Epithelial cell of esophagus (primary cell): ENCODE measurements around the gene BNIP2.

ENCODE experiments used
- DNase-seq: peaks from one replicate; pipeline ENCODE4 v3.0.0; 2010; ENCODE audit warnings: low read depth
- H3K4me3 ChIP-seq: 2 replicates; pipeline ENCODE4 v1.5.1; 2011; ENCODE audit warnings: mild to moderate bottlenecking, low read length, control low read depth
- CTCF ChIP-seq: IDR thresholded peaks from 2 replicates; pipeline ENCODE4 v1.5.1; 2011; ENCODE audit warnings: low read depth, mild to moderate bottlenecking, low read length, control low read depth, inconsistent platforms; ENCODE audit not compliant: insufficient read depth; ENCODE audit errors: missing control alignments

Gene BNIP2

DNA sequence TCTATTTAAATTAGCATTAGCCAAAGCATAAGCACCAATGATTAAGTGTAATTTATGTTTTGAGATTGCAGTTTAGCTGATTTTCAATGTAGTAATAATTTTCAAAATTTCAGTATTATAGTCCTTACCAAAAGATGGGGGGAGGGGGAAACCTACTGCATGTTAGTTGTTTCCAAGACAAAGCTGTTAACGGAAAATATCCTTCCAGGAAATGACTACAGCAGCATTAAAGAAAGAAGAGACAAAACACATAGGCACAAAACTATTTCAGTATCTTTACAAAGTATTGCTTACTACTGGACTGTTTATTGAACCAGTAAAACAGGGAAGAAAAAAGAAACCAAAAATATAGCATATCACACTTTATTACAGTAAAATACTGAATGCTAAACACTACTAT is 10.5 kb downstream of the BNIP2 start:
- H3K4me3 ChIP-seq, result no peak overlapping the region
- no peak for DNase-seq
- TF ChIP-seq CTCF, result no peak

- DNase-seq, result no peak
- no peak overlapping the region for H3K4me3 ChIP-seq
- TF ChIP-seq CTCF, result no peak
These were observed 10.9 kb downstream of the BNIP2 start for GRCh38 chr15:59678172-59678571.

DNA sequence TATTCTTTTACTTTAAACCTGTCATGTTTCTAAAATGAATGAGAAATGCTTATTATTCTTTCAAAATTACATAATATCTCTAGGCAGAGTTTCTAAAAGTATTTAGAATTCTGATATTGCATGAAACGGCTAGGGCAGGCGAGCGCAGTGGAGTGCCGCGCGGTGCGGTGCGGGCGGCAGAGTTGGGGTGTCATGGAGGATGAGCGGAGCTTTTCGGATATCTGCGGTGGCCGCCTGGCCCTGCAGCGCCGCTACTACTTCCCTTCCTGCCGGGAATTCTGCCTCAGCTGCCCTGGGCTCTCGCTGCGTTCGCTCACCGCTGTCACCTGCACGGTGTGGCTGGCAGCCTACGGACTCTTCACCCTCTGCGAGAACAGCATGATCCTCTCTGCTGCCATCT is 12.6 kb downstream of the BNIP2 start:
- no peak overlapping the region for H3K4me3 ChIP-seq
- DNase-seq, result no peak
- TF ChIP-seq CTCF, result no peak

- TF ChIP-seq CTCF, result no peak
- H3K4me3 ChIP-seq, result no peak overlapping the region
- DNase-seq, result no peak
These were observed 14.7 kb downstream of the BNIP2 start for GRCh38 chr15:59674361-59674877.

DNA sequence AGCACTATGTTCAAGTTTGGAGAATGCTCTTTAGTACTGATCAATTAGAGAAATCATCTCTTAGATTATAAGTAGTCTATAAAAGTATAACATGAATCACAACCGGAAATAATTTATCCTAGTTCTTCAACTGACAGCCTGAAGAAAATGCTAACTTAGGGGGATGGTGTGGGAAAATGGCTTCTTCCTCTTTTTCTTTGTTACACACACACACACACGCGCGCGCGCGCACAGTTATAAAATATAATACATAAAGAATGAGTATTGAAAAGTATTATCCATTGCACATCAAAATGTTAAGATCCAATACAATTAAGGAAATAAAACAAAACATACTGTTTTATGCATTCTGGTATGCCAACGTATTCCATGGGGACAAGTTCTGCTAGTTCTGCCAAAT is 20.6 kb downstream of the BNIP2 start:
- DNase-seq, result no peak
- no peak for TF ChIP-seq CTCF
- no peak overlapping the region for H3K4me3 ChIP-seq

- no peak for DNase-seq
- H3K4me3 ChIP-seq, result no peak overlapping the region
- no peak for TF ChIP-seq CTCF
These were observed 26.9 kb downstream of the BNIP2 start for GRCh38 chr15:59662260-59662659.

GRCh38 chr15:59659366-59659765 is 29.8 kb downstream of the BNIP2 start:
- no peak for TF ChIP-seq CTCF
- no peak for DNase-seq
- no peak overlapping the region for H3K4me3 ChIP-seq
